Fibroblast of lung (primary cell): Measurements from ENCODE around the gene PLSCR2.

Experiments used
- EZH2 ChIP-seq: IDR thresholded peaks from 2 replicates; pipeline ENCODE4 v1.5.1; 2012; ENCODE audit warnings: low read length, control low read depth, mild to moderate bottlenecking; ENCODE audit errors: missing control alignments
- TF ChIP-seq, protein P1 (sequence below), 2 donors: IDR thresholded peaks in 1 of 2; conservative IDR thresholded peaks in 1 of 2; 1 replicate in 1 of 2; 2 replicates in 1 of 2; pipeline ENCODE4 v1.5.1; 2011 to 2012; ENCODE audit warnings: low read length in 2 of 2, control low read depth in 1 of 2, inconsistent platforms in 1 of 2, low read depth in 1 of 2, mild to moderate bottlenecking in 1 of 2

- TF ChIP-seq, protein P1, sequence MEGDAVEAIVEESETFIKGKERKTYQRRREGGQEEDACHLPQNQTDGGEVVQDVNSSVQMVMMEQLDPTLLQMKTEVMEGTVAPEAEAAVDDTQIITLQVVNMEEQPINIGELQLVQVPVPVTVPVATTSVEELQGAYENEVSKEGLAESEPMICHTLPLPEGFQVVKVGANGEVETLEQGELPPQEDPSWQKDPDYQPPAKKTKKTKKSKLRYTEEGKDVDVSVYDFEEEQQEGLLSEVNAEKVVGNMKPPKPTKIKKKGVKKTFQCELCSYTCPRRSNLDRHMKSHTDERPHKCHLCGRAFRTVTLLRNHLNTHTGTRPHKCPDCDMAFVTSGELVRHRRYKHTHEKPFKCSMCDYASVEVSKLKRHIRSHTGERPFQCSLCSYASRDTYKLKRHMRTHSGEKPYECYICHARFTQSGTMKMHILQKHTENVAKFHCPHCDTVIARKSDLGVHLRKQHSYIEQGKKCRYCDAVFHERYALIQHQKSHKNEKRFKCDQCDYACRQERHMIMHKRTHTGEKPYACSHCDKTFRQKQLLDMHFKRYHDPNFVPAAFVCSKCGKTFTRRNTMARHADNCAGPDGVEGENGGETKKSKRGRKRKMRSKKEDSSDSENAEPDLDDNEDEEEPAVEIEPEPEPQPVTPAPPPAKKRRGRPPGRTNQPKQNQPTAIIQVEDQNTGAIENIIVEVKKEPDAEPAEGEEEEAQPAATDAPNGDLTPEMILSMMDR (conservative IDR thresholded peaks at IDR 0.05 in 1 of 2, IDR thresholded peaks at IDR 0.05 in 1 of 2; ENCODE audit: low read depth in 1 of 2, low read length in 2 of 2) = no peak
- no peak for TF ChIP-seq EZH2
Observed at GRCh38 chr3:146502887-146503460, 33.6 kb upstream of the PLSCR2 start.
